Vagina (tissue), 2 donors: ENCODE measurements around the gene TOR4A.
A peak's percentile ranks its signal among the peaks of the same experiment; 100 is the strongest.

Experiments used
- POLR2AphosphoS5 ChIP-seq, 2 donors: sonication (generic); formaldehyde crosslinking; IDR thresholded peaks; one replicate each; pipeline ENCODE4 v1.9.0; 2017; ENCODE audit warnings: antibody characterized with exemption in 2 of 2, mild to moderate bottlenecking in 2 of 2, low read depth in 1 of 2; ENCODE audit not compliant: insufficient read depth in 1 of 2
- TF ChIP-seq, protein P1 (sequence below), 3 experiments: fragments of 450-650 bp in 2 of 3; fragments of 200-600 bp in 1 of 3; sonication (generic) in 1 of 3; IDR thresholded peaks; one replicate each; pipeline ENCODE4 v1.5.1; 2017 to 2019; ENCODE audit warnings: antibody characterized with exemption in 3 of 3, mild to moderate bottlenecking in 2 of 3, moderate library complexity in 2 of 3

GRCh38 chr9:137241490-137242268 is 35.8 kb upstream of the TOR4A start:
- TF ChIP-seq POLR2AphosphoS5 (IDR thresholded peaks at IDR 0.05; ENCODE audit: insufficient read depth in 1 of 2, low read depth in 1 of 2): peak in 1 of 2 donors; percentile 60
- TF ChIP-seq, protein P1, sequence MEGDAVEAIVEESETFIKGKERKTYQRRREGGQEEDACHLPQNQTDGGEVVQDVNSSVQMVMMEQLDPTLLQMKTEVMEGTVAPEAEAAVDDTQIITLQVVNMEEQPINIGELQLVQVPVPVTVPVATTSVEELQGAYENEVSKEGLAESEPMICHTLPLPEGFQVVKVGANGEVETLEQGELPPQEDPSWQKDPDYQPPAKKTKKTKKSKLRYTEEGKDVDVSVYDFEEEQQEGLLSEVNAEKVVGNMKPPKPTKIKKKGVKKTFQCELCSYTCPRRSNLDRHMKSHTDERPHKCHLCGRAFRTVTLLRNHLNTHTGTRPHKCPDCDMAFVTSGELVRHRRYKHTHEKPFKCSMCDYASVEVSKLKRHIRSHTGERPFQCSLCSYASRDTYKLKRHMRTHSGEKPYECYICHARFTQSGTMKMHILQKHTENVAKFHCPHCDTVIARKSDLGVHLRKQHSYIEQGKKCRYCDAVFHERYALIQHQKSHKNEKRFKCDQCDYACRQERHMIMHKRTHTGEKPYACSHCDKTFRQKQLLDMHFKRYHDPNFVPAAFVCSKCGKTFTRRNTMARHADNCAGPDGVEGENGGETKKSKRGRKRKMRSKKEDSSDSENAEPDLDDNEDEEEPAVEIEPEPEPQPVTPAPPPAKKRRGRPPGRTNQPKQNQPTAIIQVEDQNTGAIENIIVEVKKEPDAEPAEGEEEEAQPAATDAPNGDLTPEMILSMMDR (IDR thresholded peaks at IDR 0.05): no peak
